GM10266 (cell line): ENCODE results near the gene FAM78A.

Experiments
- DNase-seq: peaks from one replicate; pipeline ENCODE4 v3.0.0; 2012; ENCODE audit errors: extremely low spot score
- TF ChIP-seq, protein P1 (sequence below): IDR thresholded peaks from 2 replicates; pipeline ENCODE4 v1.5.1; 2012; ENCODE audit warnings: mild to moderate bottlenecking, low read depth; ENCODE audit not compliant: control insufficient read depth, insufficient read depth; ENCODE audit errors: missing control alignments

The FAM78A gene

DNA sequence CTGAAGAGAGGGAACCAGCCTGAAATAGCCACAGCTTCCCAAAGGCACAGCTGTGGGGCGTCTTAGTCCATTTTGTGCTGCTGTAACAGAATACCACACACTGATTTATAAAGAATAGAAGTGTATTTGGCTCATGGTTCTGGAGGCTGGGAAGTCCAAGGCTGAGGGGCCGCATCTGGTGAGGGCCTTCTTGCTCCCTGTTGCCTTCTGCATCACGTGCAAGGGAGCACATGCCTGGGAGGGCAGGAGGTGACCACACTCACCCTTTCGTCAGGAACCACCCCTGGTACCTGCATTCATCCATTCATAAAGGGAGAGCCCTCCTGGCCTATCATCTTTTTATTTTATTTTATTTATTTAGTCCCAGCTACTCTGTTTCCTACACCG, 23.6 kb upstream of the FAM78A start:
- TF ChIP-seq, protein P1, sequence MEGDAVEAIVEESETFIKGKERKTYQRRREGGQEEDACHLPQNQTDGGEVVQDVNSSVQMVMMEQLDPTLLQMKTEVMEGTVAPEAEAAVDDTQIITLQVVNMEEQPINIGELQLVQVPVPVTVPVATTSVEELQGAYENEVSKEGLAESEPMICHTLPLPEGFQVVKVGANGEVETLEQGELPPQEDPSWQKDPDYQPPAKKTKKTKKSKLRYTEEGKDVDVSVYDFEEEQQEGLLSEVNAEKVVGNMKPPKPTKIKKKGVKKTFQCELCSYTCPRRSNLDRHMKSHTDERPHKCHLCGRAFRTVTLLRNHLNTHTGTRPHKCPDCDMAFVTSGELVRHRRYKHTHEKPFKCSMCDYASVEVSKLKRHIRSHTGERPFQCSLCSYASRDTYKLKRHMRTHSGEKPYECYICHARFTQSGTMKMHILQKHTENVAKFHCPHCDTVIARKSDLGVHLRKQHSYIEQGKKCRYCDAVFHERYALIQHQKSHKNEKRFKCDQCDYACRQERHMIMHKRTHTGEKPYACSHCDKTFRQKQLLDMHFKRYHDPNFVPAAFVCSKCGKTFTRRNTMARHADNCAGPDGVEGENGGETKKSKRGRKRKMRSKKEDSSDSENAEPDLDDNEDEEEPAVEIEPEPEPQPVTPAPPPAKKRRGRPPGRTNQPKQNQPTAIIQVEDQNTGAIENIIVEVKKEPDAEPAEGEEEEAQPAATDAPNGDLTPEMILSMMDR = no peak
- DNase-seq = no peak

DNA sequence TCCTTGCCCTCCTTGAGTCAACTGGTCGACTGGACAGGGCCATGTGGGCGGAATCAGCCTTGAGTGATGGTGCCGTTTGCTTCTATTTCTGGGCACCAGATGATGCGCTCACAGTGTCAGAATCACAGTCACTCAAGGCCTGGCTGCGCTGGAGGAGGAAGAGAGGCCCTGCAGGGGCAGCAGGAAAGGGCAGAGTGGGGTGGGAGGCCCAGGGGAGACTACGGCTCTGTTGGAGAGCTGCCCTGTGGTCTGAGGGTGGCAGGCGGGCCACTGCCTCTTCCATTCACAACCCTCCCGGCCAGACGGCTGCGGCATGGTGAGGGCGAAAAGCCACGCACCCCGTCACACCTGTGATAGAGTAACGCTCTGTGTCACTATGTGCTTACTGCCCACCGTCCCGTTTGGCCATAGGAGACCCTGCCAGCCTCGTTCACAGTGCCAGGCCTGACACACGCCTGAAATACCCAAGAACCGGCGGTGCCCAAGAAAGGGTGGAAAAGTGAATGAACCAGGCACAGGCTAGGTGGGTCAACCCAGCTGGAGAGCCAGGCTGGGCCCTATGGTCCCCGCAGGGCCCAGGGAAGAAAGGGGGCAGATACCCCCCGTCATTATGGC, 23.1 kb upstream of the FAM78A start:
- TF ChIP-seq, protein P1 = no peak

DNA sequence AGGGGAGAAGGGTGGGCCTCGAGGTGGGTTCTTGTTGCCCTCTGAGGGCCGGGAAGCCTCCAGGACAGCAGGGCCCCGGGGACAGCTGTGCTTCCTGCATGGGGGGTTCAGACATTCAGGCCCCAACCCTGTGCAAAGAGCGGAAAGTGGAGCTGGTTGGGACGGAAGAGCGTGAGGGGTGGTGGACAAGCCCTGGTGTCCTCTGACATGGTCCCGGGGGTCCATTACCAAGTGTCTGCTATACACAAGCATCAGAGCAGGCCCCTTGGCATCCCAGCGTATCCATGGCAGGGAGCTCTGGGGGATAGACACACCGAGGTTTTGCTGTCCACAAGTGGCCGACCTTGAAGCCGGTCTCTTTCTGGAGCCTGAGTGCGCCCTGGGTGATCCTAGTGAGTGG, 22.5 kb upstream of the FAM78A start:
- no peak for DNase-seq
- TF ChIP-seq, protein P1 = no peak

More for the DNA sequence above, 23.1 kb upstream of the FAM78A start:
- DNase-seq = no peak

DNA sequence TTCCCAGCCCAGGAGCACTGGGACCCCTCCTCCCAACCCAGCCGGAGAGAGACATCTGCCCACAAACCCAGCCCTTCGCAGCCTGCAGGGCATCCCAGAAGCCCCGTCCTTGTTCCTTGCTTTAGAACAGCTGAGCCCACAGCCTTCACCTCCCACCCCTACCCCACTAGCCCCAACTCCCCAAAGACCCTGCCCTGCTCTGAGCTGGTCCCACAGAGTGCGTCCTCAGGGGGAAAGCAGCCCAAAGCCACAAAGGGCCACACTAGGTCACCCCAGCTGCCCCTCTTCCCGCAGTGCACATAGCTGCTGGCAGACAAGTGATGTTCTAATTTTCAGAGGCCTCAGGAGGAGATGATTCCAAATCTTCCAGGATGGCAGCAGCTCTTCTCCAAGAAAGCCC, 22.0 kb upstream of the FAM78A start:
- TF ChIP-seq, protein P1 = no peak
- DNase-seq = no peak

DNA sequence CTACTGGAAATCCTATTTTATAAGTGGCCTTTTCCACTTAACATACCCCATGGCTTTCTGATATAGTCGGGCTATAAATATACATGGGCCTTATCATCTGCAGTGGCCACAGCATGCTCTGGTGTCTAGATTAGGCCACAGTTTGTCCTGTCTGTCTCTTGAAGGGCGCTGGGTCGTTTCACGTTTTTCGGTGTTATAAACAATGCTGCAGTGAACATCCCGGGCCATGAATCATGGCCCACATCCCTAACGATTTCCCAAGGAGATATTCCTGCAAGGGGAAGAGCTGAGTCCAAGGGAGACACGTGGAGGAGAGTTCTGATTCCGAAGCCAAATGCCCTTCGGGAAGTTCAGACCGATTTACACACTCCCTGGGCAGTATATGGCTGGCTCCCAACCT, 21.6 kb upstream of the FAM78A start:
- no peak for DNase-seq

DNA sequence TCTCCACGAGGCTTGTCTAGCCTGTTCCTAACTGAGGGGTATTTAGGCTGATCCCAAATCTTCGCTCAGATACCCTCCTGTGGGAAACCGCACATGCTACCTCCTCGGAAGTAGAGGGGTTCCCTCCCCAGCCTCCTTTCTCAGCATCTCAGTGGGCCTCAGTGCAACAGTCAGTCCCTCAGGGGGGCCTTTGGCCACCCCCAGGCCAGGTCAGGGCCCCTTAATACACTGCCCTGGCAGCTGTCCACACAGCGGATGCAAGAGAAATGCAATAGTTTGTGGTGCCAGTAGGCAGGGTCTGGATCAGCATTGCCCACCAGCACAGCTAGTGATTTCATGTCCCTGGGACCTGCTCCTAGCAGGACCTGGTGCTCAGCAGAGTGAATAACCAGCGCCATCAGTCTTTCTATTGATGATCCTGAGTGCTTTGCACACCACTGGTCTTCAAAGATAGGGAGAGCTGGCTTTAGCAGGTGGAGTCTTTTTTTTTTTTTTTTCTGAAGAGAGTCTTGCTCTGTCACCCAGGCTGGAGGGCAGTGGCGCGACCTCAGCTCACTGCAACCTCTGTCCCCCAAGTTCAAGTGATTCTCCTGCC, 20.7 kb upstream of the FAM78A start:
- TF ChIP-seq, protein P1 = no peak
- DNase-seq = no peak

More for the DNA sequence above, 21.6 kb upstream of the FAM78A start:
- TF ChIP-seq, protein P1 = no peak

DNA sequence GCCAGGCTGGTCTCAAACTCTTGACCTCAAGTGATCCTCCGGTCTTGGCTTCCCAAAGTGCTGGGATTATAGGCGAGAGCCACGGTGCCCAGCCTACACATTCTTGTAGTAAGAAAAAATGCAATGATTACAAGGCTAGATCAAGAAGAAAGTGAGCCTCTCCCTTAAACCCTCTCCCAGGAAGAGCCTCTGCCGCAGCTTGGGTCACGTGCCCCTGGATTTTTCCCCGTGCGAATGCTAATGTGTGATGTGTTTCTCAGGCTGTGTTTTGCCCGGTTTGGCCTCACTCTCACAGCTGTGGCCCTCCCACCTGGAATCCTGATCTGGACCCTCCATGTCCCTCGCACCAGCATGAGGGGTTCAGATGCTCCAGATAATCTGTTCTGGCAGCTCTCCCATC, 20.1 kb upstream of the FAM78A start:
- TF ChIP-seq, protein P1 = no peak
- no peak for DNase-seq
